VCaP (cell line): Measurements from ENCODE around the gene NHSL2.

ENCODE experiments used
- H3K27ac ChIP-seq: fragments of 450-650 bp; 2 replicates; pipeline ENCODE4 v1.5.1; 2017
- TF ChIP-seq, protein P1 (sequence below): fragments of 450-650 bp; conservative IDR thresholded peaks from 2 replicates; pipeline ENCODE4 v1.5.1; 2017; ENCODE audit warnings: mild to moderate bottlenecking, moderate library complexity

The NHSL2 gene

DNA sequence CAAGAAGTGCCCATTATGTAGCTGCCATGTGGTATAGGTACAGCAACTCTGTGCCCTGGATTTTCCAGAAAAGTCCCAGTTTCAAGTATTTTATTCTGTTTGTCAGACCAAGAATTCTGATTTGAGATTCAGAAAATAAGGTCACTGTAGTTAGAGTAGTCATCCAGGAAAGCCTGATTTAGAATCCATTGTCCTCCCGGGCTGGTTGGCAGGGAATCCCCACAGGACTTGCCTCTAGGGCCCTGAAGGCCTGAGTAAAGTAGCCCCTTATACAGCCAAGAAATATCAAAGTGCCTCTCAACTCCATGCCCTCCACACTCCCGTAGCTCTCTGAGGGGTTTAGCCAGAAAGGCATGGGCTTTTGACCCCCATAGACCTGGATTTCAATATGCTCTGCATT, 184.7 kb downstream of the NHSL2 start:
- no peak overlapping the region for H3K27ac ChIP-seq
- TF ChIP-seq, protein P1, sequence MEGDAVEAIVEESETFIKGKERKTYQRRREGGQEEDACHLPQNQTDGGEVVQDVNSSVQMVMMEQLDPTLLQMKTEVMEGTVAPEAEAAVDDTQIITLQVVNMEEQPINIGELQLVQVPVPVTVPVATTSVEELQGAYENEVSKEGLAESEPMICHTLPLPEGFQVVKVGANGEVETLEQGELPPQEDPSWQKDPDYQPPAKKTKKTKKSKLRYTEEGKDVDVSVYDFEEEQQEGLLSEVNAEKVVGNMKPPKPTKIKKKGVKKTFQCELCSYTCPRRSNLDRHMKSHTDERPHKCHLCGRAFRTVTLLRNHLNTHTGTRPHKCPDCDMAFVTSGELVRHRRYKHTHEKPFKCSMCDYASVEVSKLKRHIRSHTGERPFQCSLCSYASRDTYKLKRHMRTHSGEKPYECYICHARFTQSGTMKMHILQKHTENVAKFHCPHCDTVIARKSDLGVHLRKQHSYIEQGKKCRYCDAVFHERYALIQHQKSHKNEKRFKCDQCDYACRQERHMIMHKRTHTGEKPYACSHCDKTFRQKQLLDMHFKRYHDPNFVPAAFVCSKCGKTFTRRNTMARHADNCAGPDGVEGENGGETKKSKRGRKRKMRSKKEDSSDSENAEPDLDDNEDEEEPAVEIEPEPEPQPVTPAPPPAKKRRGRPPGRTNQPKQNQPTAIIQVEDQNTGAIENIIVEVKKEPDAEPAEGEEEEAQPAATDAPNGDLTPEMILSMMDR: no peak

DNA sequence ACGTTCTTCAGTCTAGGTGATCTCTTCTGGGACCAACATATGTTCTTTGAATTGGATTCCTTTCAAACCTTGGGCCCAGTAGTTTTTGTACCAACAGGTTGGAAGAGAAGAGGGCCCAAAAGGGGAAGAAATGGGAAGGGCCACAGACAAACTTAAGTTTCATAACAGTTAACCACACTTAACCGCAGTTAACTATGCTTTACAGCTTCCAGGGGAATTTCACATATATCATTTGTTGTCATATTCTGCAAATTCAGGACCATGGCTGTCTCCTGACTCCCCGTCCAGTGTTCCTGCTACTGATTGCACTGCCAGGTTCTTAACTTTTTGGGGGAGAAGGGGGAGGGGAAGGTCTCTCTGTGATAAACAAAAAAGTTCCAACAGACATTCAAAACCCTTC, 186.5 kb downstream of the NHSL2 start:
- TF ChIP-seq, protein P1: no peak
- no peak overlapping the region for H3K27ac ChIP-seq

DNA sequence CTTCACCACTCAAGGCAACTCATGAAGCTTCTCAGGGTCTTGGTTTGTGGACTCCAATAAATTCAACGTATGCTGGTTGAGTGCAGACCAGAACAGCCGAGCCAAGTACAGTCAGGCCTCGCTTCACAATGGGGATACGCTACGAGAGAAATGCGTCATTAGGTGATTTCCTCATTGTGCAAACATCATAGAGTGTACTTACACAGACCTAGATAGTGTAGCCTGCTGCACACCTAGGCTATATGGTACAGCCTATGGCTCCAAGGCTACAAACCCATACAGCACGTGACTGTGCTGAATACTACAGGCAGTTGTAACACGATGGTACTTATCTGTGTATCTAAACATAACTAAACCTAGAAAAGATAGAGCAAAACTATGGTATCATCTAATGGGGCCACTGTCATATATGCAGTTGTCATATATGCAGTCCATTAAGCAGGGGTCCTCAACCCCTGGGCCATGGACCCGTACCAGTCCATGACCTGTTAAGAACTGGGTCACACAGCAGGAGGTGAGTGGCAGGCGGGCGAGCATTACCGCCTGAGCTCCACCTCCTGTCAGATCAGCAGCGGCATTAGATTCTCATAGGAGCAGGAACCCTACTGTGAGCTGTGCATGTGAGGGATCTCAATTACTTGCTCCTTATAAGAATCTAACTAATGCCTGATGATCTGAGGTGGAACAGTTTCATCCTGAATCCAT, 189.6 kb downstream of the NHSL2 start:
- TF ChIP-seq, protein P1: no peak
- no peak overlapping the region for H3K27ac ChIP-seq

DNA sequence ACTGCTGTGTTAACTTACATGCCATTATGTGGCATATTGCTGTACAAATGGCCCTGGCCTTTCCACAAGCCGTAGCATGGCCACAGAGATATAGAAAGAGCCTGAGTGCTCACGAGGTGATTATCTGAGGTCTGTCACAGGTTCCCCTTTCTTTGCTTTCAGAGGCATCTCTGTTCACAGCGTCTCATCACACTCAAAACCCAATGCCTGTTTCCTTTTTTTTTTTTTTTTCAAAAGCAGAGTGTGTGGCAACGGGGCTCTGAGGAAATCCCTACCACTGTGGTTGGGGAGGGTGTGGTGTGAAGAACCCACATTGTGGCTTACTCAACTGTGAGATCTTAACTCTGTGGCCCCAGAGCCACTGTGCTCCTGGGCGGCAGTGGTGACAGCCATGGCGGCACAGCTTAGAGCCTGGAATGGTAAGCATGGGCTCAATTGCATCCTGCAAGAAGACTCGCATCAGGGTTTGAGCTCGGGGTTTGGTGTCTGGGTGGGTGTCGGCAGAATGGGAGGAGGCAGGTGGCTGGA, 190.2 kb downstream of the NHSL2 start:
- H3K27ac ChIP-seq: no peak overlapping the region
- TF ChIP-seq, protein P1: no peak

DNA sequence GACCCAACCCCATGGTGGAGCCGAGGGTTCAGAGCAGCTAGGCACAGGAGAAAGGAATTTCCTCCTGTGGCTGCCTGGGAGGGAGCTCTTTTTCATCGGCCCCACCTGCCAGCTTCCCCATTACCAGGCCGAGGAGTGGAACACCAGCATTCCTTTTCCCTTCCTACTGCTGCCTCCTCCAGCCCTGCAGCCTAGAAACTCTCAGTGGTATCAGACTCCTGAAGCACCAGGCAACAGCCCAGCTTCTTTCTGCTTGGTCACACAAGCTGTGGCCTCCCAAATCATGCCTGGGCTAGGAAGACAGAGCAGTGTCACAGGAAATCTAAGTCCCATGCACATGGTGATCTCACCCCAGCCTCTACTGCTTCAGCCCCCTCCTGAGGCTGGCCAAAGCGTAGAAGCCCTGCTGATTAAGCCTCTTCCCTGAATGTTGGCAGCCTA, 191.0 kb downstream of the NHSL2 start:
- no peak overlapping the region for H3K27ac ChIP-seq
- TF ChIP-seq, protein P1: no peak

DNA sequence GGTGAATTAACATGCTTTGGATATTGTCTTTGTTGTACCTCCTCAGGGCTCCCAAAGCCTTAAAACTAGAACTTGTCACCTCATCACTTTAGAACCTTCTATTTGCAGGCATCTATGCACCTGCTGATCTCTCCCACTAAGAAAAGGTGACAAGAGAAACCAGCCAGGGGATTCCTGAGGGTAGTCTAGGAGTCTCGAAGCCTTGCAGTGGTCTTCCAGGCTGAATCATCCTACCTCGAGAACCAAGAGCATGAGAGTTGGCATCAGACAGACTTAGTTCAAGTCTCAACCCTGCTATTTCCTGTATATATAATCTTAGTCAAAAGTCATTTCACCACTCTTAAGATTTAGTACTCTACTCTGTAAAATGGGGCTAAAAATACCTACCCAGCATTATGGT, 191.5 kb downstream of the NHSL2 start:
- TF ChIP-seq, protein P1: no peak
- no peak overlapping the region for H3K27ac ChIP-seq

DNA sequence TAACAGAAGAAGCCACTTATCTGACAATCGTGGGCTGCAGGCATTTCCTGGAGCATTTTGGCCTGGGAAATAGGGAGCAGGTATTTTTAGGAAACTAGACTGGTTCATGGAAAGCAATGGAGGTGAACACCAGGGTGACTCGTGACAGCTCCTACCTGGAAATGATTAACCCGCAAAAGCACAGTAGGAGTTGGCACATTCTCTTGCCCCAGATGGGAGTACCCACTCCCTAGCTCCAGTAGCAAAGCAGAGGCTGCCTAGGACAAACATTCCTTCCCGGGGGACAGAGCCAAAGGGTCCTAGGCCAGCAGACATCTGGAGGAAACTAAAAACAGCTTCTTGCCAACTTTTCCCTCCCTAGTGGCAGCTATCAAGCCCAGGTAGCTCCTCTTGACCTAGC, 192.1 kb downstream of the NHSL2 start:
- TF ChIP-seq, protein P1: no peak
- no peak overlapping the region for H3K27ac ChIP-seq
